OCI-LY7 (cell line): ENCODE data around the gene CAV3. TPM values are rescaled to one million over a fixed set of nuclear protein-coding genes. Genes with fewer than 3 reads are reported as not detected.

Source experiments
- BruUV-seq: library from RNA; stranded (reverse); fragments of 400-500 nt; replicated peaks from 2 replicates; lab custom pipeline; 2021; lab: Mats Ljungman, UMichigan
- CTCF ChIA-PET: fragments of 300-600 bp; sonication (Branson Sonifier 250); formaldehyde crosslinking; loops from one replicate; lab custom pipeline; 2022; ENCODE audit warnings: antibody characterized with exemption; ENCODE audit not compliant: unreplicated experiment; lab: Charles Lee
- POLR2A ChIA-PET: fragments of 300-600 bp; sonication (Branson Sonifier 250); formaldehyde crosslinking; loops from one replicate; lab custom pipeline; 2022; ENCODE audit warnings: antibody characterized with exemption; lab: Charles Lee
- DNase-seq: peaks from one replicate; pipeline ENCODE4 v3.0.0-alpha.2; 2015; ENCODE audit warnings: low spot score
- H2AFZ ChIP-seq: fragments of 200-600 bp; sonication (generic), shearing (Covaris generic); 2 replicates; pipeline ENCODE4 v1.6.1; 2014; ENCODE audit warnings: mild to moderate bottlenecking, antibody characterized with exemption, low read length, moderate library complexity
- H3K27ac ChIP-seq: fragments of 200-600 bp; sonication (generic); 2 replicates; pipeline ENCODE4 v1.5.1; 2014; ENCODE audit warnings: mixed run types, low read depth, mild to moderate bottlenecking, moderate library complexity, low read length, inconsistent platforms; ENCODE audit not compliant: poor library complexity, severe bottlenecking
- H3K36me3 ChIP-seq: fragments of 200-600 bp; sonication (generic); 2 replicates; pipeline ENCODE4 v1.6.1; 2014; ENCODE audit warnings: mild to moderate bottlenecking, antibody characterized with exemption, low read length, moderate library complexity, mixed read lengths; ENCODE audit not compliant: insufficient read depth
- H3K4me1 ChIP-seq: fragments of 200-600 bp; sonication (generic); 2 replicates; pipeline ENCODE4 v1.5.1; 2014; ENCODE audit warnings: mild to moderate bottlenecking, low read length; ENCODE audit not compliant: insufficient read depth, poor library complexity, severe bottlenecking
- H3K4me2 ChIP-seq: fragments of 200-600 bp; sonication (generic); 2 replicates; pipeline ENCODE4 v1.6.1; 2014; ENCODE audit warnings: mild to moderate bottlenecking, low read length
- H3K4me3 ChIP-seq: fragments of 200-600 bp; sonication (generic); 2 replicates; pipeline ENCODE4 v1.5.1; 2014; ENCODE audit warnings: mild to moderate bottlenecking, low read depth, low read length; ENCODE audit not compliant: poor library complexity, severe bottlenecking
- H3K79me2 ChIP-seq: fragments of 200-600 bp; sonication (generic); 2 replicates; pipeline ENCODE4 v1.6.1; 2016; ENCODE audit warnings: low read depth, mild to moderate bottlenecking, low read length, moderate library complexity, mixed read lengths; ENCODE audit not compliant: insufficient read depth
- H3K9me2 ChIP-seq: fragments of 200-600 bp; sonication (generic); 2 replicates; pipeline ENCODE4 v1.6.1; 2016; ENCODE audit warnings: mild to moderate bottlenecking, low read length, mixed read lengths; ENCODE audit not compliant: insufficient read depth
- H3K9me3 ChIP-seq: fragments of 200-600 bp; sonication (generic); 2 replicates; pipeline ENCODE4 v1.6.1; 2014; ENCODE audit warnings: mild to moderate bottlenecking, mixed run types, low read length, mixed read lengths
- H4K20me1 ChIP-seq: fragments of 200-600 bp; sonication (generic); 2 replicates; pipeline ENCODE4 v1.6.1; 2014; ENCODE audit warnings: mild to moderate bottlenecking, antibody characterized with exemption, low read length, moderate library complexity, mixed read lengths; ENCODE audit not compliant: insufficient read depth
- EZH2phosphoT487 ChIP-seq: fragments of 200-600 bp; sonication (generic); IDR thresholded peaks from 2 replicates; pipeline ENCODE4 v1.6.1; 2018; ENCODE audit warnings: low read depth, borderline replicate concordance, mild to moderate bottlenecking, mixed run types, antibody characterized with exemption, low read length, moderate library complexity, mixed read lengths
- intact Hi-C: fragments of 100-400 bp; cut with micrococcal nuclease; formaldehyde crosslinking; loops from one replicate; pipeline ENCODE4 v1.10.0; 2022; ENCODE audit not compliant: unreplicated experiment
- total RNA-seq, 2 experiments: library from RNA; depleted of rRNA in 1 of 2; stranded (reverse); fragments of >200 nt in 1 of 2; shearing (Covaris generic) in 1 of 2; gene quantifications; 2 replicates each; pipeline ENCODE4 v1.2.3, GENCODE V29; 2014 to 2022
- TF ChIP-seq, protein P1 (sequence below): fragments of 200-600 bp; sonication (generic); conservative IDR thresholded peaks from 2 replicates; pipeline ENCODE4 v1.5.1; 2014; ENCODE audit warnings: mild to moderate bottlenecking, antibody characterized with exemption, low read length, moderate library complexity, mixed read lengths

Gene CAV3
- total RNA-seq, 2 experiments from 2014 or later = not detected

DNA sequence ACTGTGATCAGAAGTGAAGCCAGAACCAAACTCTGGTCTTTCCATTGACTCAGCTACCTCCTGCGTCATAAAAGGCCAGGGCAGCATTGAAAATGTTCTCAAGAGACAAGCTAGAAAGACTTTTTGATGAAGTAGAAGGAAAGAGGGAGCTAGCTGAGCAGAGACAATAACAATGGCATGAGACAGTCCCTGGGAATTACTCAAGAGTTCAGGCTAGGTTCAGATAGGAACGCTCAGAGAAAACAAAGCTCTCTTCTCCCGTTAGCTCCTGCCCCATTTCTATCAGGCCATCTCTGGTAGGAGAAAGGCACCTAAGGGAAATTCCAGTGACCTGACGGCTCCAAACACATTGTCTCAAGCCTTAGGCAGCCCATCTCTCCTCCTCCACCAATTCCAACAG is 42.8 kb downstream of the CAV3 start:
- BruUV-seq = no TSS peak
- CTCF ChIA-PET = no interaction called here

DNA sequence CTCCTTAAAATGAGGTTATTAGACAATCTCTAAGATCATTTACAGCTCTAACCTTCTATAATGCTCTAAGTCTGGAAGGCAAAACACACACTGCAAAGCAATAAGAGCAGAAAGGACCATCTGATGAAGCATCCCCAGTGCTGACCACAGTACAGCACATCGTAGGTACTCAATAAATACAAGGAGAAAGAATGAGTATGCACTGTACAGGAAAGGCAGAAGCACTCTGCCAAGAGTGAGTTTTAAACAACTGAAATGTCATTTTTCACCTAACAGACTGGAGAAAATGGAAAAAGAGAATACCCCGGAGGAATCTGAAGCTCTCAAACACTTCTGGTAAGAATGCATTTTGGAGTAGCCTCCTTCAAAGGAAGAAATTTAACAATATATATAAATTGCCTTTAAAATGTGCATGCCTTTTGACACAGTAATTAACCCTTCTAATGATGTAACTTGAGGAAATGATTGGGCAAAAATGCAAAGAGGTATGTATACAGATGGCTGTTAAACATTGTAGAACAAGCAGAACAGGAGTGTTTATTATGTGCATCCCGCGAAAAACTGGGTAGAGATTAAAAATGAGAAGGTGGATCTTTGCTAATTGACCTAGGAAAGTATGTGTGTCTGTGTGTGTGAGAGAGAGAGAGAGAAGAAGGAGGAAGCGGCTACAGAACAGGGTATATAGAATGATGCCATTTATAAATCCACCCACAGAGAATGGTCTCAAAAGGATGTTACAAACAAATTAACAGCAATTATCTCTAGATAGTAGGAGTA is 43.8 kb downstream of the CAV3 start:
- no peaks in the 10 kb centered on the region for H3K9me3 ChIP-seq
- no peak overlapping the region for H3K27ac ChIP-seq
- ChIA-PET POLR2A (no interaction called here), CTCF (no interaction called here)
- DNase-seq = no peak
- H3K4me1 ChIP-seq = peaks cover 8% of the 10 kb centered on the region
- H3K4me2 ChIP-seq = no peak overlapping the region
- intact Hi-C loops = no loop called here
- H3K79me2 ChIP-seq = no peaks in the 10 kb centered on the region
- no peak overlapping the region for H3K4me3 ChIP-seq
- H3K36me3 ChIP-seq = no peaks in the 10 kb centered on the region
- no peak overlapping the region for H2AFZ ChIP-seq
- BruUV-seq = no TSS peak
- no peaks in the 10 kb centered on the region for H4K20me1 ChIP-seq
- no peaks in the 10 kb centered on the region for H3K9me2 ChIP-seq
- no peak for TF ChIP-seq EZH2phosphoT487
- TF ChIP-seq, protein P1, sequence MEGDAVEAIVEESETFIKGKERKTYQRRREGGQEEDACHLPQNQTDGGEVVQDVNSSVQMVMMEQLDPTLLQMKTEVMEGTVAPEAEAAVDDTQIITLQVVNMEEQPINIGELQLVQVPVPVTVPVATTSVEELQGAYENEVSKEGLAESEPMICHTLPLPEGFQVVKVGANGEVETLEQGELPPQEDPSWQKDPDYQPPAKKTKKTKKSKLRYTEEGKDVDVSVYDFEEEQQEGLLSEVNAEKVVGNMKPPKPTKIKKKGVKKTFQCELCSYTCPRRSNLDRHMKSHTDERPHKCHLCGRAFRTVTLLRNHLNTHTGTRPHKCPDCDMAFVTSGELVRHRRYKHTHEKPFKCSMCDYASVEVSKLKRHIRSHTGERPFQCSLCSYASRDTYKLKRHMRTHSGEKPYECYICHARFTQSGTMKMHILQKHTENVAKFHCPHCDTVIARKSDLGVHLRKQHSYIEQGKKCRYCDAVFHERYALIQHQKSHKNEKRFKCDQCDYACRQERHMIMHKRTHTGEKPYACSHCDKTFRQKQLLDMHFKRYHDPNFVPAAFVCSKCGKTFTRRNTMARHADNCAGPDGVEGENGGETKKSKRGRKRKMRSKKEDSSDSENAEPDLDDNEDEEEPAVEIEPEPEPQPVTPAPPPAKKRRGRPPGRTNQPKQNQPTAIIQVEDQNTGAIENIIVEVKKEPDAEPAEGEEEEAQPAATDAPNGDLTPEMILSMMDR = no peak

More for the DNA sequence above, 42.8 kb downstream of the CAV3 start:
- H3K79me2 ChIP-seq = no peaks in the 10 kb centered on the region
- no peak overlapping the region for H3K4me3 ChIP-seq
- no peak overlapping the region for H2AFZ ChIP-seq
- POLR2A ChIA-PET = interaction anchor here (0.7 kb wide), 1 partner anchor 85 kb away, joined by 3 read pairs; no protein-coding TSS in a partner anchor
- intact Hi-C loops = no loop called here
- no peaks in the 10 kb centered on the region for H3K9me2 ChIP-seq
- DNase-seq = no peak
- no peak for TF ChIP-seq EZH2phosphoT487
- TF ChIP-seq, protein P1 = no peak
- no peak overlapping the region for H3K4me2 ChIP-seq
- no peaks in the 10 kb centered on the region for H4K20me1 ChIP-seq
- no peaks in the 10 kb centered on the region for H3K9me3 ChIP-seq
- no peak overlapping the region for H3K27ac ChIP-seq
- H3K36me3 ChIP-seq = no peaks in the 10 kb centered on the region
- peaks cover 8% of the 10 kb centered on the region for H3K4me1 ChIP-seq

DNA sequence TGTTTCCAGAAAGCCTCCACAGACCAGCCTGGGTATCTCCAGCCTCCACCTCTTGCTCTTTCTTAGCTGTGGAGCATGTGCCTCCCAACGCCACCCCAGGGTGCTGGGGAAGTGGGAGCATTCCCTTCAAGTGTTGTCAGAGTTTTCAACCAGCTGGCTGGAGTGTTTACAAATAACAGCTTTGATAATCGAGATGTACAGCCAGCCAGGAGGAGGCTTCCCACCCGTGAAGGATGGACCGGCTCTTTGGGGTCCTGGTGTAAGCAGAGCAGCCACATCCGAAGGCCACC is 44.3 kb downstream of the CAV3 start:
- no peaks in the 10 kb centered on the region for H3K9me3 ChIP-seq
- no peaks in the 10 kb centered on the region for H3K79me2 ChIP-seq
- no peak overlapping the region for H3K4me2 ChIP-seq
- no peaks in the 10 kb centered on the region for H3K36me3 ChIP-seq
- no TSS peak for BruUV-seq
- no peaks in the 10 kb centered on the region for H4K20me1 ChIP-seq
- no peak overlapping the region for H2AFZ ChIP-seq
- peaks cover 8% of the 10 kb centered on the region for H3K4me1 ChIP-seq
- ChIA-PET POLR2A (no interaction called here), CTCF (no interaction called here)
- H3K4me3 ChIP-seq = no peak overlapping the region
- H3K9me2 ChIP-seq = no peaks in the 10 kb centered on the region
- no peak overlapping the region for H3K27ac ChIP-seq
- intact Hi-C loops = no loop called here
- no peak for DNase-seq
- TF ChIP-seq, protein P1 = no peak
- TF ChIP-seq EZH2phosphoT487 = no peak
